ENCODE measurements around the gene SRSF2.
A peak's percentile ranks its signal among the peaks of the same experiment; 100 is the strongest.
"Not testable (repeated sequence)": the region's sequence is repeated elsewhere in the genome, so short reads cannot be mapped to it uniquely, and the experiment has no call there.

SRSF2 gene, protein sequence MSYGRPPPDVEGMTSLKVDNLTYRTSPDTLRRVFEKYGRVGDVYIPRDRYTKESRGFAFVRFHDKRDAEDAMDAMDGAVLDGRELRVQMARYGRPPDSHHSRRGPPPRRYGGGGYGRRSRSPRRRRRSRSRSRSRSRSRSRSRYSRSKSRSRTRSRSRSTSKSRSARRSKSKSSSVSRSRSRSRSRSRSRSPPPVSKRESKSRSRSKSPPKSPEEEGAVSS

DNA sequence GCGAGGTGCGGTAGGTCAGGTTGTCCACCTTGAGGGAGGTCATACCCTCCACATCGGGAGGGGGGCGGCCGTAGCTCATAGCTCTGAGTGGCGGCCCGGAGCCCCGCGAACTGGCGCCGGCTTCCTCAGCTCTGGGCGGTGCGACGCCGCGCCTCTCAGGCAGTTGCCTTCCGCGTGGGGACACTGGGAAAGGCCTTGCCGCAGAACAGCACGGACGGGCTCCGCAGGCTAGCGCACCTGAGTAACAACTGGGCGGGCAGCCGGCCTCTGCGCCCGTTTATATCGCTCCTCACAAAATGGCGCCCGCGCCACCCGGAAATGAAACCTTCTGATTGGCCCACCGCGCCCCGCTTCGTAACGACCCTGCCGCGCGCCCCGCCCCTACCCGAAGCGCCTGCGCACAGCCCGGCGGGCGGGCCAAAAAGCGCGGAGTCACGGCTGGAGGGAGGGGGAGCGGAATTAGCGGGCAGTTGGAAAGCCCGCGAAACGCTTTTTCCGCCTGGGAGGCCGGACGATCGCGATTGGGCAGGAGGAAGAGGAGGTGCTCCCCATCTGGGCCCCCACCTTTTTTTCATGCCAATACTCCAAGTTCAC, at the start of gene SRSF2:
Gene SRSF2, minus strand, starts transcription at position 250 of the 594 bp plus-strand sequence. Its CDS starts 171 bp downstream, at position 79.
- peak within 1 kb of the TSS; percentile 99 for H3K4me3 ChIP-seq (ENCODE audit: low read depth, low read length)

DNA sequence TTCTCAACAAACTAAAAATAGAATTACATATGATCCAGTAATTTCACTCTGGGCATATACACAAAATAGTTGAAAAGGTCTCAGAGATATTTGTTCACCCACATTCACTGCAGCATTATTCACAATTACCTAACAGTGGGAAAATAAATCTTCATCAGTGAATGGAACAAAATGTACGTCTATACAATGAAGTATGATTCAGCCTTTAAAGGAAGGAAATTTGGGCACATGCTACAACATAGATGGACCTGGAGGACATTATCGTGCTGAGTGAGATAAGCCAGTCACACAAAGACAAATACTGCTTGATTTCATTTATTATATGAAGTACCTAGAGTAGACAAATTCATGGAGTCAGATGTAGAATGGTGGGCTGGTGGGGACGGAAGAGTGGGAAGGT, 47.8 kb upstream of the SRSF2 start:
- H3K4me3 ChIP-seq (ENCODE audit: low read depth, low read length), result no peak overlapping the region

DNA sequence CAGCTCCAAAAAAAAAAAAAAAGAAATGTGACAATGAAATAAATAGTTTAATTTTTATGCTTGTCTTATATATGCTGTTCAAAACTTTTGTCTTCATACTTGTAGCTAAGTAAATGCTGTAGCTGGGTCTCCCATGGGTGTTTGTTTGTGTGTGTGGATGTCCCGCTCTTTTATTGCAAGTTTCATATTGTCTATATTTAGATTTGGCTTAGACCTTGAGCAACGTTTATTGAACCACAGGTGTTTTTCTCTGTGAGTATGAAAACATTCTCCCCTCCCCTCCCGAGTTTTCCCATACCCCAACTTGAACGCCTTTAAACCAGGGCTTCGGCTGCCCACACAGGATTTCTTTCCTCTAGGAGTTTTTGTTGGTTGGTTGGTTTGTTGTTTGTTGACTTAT, 46.0 kb upstream of the SRSF2 start:
- no peak overlapping the region for H3K4me3 ChIP-seq (ENCODE audit: low read depth, low read length)

DNA sequence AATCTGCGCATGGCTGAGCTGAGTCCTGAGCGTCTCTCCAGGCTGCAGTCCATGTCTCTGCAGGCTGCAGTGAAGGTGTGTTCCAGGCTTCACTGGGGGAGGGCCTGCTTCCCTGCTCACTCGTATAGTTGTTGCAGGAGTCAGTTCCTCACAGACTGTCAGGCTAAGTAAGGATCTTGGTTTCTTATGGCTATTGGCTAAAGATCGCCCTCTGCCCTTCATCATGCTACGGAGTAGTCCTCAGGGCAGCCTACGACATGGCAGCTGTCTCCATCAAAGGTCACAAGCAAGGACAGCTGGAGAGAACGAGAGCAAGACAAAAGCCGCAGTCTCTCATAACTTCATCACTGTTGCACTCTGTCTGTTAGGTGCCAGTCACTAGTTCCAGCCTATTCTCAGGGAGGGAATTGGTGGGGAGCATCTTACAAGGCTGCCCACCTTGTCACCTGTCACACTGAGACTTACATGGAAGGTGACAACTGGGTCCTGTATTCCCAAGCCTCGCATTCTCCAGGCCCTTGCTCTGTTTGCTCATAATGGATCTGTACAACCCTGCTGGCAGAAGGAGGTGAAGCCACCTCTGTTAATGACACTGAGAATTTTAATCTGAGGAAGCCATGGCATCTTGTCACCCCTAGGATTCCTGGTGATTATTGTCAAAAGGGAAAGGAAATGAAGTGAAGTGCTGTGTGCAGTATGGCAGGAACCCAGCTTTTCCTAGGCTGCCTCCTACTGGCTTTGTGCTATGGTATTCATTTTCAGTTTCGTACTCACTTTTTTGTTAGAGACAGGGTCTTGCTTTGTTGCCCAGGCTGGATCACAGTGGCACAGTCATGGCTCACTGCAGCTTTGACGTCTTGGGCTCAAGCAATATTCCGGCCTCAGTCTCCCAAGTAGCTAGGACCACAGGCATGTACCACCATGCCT, 44.2 kb upstream of the SRSF2 start:
- no peak overlapping the region for H3K4me3 ChIP-seq (ENCODE audit: low read depth, low read length)

DNA sequence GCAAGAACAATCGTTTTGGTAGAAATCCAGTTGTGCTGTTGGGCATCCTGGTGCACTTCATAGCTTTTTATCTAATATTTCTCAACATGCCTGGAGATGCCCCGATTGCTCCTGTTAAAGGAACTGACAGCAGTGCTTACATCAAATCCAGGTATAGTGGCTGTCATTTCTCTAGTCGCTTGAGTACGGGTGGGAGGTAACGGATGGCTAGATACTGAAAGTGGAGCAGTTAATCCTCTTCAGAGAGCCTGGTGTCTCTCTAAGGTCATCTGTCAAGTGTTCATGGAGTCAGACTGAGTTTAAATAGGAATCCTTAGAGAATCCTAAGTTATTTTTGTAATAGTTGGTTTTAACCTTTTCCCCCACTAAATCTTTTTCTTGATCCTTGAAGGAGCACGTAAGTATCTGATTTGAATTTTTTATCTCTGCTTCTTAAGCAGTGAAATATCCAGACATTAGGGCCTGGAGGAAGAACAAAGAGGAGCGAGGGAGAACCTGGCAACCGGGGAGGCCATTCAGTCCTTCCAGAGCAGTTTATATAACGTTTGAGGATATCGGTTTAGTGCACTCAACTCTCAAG, 38.0 kb upstream of the SRSF2 start:
- H3K4me3 ChIP-seq (ENCODE audit: low read depth, low read length), result no peak overlapping the region

DNA sequence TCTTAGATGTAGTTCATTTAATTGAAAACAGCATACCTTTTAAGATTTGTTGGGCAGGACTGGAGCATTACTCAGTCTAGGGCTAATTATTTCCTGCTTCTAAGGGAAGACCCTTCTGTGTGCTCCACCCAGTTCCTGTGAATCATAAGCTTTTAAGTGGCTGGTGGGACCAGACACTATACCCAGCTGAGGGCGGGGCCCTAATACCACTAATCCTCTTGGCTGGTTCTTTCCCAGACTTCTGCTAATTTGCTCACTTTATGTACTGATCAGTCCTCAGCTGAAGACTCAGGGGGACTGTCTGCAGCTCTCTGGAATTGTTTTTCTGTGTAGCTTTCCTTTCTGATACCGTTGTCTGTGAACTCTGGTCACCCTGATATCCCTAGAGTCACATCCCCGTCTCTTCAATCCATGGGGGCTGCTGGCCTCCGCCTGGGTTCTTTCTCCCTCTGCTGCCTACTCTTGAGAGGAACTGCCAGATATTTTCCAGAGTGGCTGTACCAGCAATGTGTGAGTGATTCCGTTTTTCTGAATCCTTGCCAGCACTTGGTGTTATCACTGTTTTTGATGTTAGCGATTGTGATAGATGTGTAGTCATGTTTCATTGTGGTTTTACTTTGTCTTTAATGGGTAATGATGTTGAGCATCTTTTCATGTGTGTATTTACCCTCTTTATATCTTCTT, 35.9 kb upstream of the SRSF2 start:
- no peak overlapping the region for H3K4me3 ChIP-seq (ENCODE audit: low read depth, low read length)

DNA sequence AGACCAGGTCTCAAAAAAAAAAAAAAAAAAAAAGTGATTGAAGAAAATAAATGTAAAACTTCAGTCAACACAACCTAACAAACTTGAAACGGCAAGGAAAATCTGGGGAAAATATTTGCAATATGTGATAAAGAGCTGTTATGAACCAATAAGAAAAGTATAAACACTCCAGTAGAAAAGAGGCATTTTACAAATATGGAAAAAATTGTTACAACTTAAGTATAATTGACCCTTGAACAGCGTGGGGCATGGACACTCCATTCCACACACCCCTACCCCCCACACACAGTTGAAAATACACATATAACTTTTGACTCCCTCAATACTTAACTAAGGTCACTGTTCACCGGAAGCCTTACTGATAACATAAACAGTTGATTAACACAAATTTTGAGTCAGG, 21.4 kb upstream of the SRSF2 start:
- H3K4me3 ChIP-seq (ENCODE audit: low read depth, low read length), result no peak overlapping the region

DNA sequence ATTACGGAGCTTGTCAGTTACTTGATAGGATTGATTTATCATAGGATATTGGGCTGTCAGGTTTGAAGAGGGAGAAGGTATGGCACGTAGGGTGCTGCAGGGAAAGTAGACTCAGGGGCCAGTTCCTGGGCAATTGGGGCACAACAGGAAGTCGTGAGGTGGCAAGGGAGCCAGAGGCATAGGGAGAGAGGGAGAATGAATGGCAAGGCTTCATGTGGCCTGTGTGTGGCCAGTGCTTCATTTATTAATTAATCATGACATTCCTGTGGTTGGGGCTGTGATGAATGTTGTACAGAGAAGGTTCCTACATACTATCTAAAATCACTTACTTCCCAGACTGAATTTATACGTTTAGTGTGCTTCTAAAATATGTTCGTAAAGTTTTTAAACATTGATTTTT, 20.1 kb upstream of the SRSF2 start:
- H3K4me3 ChIP-seq (ENCODE audit: low read depth, low read length), result no peak overlapping the region

DNA sequence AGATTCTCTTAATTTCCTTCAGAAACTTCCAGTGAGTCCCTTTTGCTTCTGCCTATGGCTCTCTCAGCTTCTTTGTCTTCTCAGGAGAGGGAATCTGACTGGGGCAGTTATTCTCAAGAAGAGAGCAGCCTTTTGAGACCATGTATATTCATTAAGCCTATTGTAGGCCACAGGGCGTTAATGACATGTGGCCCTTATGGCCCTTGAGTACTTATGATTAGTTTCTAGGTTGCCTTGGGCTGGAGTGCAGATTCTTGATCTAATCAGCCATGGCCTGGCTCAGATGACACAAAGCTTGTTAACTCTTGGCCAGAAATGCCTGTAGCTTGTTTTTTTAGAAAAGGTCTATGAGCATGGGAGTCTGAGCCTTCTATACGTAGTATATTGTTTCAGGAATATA, 18.2 kb upstream of the SRSF2 start:
- no peak overlapping the region for H3K4me3 ChIP-seq (ENCODE audit: low read depth, low read length)

DNA sequence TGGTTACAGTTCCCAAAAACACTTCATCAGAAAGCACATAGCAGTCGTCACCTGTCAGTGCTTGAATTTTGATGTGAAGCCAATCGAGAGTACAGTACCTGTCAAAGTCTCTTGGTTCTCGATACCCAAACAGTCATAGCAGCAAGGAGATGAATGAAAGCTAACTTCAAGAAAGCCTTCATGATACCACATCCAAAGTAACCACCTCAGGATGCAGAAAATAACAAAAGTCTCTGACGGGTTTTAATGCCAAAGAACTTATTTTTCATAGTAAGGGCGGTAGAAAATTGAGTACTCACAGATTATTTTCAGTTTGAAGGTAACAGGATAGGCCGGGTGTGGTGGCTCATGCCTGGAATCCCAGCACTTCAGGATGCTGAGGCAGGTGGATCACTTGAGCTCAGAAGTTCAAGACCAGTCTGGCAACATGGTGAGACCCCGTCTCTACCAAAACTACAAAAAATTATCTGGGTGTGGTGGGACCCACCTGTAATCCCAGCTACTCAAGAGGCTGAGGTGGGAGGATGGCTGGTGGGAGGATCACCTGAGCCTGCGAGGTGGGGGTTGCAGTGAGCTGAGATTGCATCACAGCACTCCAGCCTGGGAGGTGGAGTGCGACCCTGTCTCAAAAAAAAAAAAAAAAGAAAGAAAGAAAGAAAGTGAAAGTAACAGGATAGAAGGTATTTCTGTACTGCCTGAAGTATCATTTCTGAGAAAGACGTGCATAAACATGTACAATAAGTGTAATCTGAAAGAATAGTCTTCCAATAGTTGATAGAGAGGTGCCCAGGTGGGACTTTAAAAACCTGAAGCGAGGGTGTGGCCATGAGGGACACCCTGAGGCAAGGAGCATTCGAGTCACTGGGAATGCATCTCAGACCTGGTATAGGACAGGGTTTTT, 16.2 kb upstream of the SRSF2 start:
- H3K4me3 ChIP-seq (ENCODE audit: low read depth, low read length), result no peak overlapping the region

DNA sequence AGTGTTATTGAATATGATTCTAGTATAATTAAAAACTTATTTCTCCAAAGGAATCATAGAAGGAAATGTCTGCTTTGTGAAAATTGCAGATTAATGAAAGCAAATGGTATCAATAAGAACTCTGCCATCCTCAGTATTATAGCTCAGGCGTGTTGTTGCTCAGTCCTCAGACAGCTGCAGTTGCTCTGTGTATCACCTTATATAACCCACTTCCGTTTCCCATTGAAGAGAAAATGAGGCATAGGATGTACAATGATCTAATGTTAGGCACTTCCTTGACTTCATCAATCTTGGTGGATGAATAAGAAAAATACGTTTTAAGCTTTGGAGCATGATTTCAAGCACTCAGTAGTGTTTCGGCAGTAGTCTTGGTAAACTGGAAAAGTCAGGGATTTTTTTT, 14.9 kb upstream of the SRSF2 start:
- H3K4me3 ChIP-seq (ENCODE audit: low read depth, low read length), result no peak overlapping the region

DNA sequence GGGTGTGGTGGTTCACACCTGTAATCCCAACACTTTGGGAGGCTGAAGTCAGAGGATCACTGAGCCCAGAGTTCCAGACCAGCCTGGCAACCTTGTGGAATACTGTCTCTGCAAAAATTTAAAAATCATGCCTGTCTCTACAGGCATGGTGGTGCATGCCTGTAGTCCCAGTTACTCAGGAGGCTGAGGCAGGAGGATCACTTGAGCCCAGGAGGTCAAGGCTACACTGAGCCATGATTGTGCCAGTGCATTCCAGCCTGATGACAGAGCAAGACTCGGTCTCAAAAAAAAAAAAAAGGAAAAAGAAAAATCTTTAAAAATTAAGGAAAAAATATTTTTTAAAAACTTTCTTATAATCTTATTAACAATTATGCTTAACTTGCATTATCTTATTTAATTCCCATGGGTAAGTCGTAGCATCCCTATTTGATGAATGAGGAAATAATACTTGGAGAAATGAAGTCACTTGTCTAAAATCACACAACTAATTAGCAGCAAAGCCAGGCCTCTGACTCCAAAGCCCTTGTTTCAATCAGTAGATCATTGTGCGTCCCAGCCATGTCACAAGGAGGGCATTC, 14.4 kb upstream of the SRSF2 start:
- H3K4me3 ChIP-seq (ENCODE audit: low read depth, low read length), result no peak overlapping the region

DNA sequence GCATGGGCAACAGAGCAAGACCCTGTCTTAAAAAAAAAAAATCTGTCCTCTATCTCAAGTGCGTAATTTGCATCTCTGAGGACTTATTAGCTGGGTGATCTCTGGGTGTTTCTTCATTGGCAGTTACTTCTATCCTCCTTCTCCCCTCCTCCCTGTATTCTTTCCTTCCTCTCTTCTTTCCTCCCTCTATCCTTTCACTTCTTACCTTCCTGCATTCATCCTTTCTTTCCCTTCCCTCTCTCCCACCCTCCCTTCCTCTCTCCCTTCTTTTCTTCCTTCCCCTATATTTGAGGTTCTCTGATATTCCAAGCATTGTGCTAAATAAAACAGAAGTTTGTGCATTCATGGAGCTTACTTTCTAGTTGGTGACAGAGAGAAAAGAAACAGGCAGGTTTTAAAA, 11.5 kb upstream of the SRSF2 start:
- no peak overlapping the region for H3K4me3 ChIP-seq (ENCODE audit: low read depth, low read length)

DNA sequence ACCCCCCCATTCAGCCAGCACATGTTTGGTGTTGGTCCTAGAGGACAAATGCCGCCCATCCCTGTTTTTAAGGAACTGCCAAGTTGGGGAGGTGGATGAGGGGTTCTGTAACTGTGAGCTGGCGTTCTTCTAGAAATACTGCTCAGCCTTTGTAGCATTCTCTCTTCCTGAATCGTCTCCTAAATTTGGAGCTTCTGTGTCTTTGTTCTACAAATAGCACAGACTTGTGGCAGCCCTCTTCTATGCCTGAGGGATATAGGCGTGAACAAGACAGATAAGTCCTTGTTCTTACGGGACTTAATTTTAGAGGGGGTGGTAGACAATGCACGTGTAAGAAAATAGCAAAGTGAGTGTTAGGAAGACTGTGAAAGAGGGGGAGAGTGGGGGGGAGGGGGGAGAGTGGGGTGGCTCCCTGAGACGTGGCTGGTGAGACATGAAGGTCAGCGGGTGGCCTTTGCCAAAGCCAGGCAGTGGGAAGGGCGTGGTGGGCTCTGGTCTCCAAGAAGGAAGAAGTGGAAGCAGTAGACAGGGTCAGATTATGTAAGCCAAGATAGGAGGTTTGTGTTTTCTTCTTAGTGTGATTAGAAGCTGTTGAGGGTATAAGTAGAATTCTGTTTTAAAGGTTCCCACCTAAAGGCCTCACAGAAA, 10.7 kb upstream of the SRSF2 start:
- H3K4me3 ChIP-seq (ENCODE audit: low read depth, low read length), result no peak overlapping the region

DNA sequence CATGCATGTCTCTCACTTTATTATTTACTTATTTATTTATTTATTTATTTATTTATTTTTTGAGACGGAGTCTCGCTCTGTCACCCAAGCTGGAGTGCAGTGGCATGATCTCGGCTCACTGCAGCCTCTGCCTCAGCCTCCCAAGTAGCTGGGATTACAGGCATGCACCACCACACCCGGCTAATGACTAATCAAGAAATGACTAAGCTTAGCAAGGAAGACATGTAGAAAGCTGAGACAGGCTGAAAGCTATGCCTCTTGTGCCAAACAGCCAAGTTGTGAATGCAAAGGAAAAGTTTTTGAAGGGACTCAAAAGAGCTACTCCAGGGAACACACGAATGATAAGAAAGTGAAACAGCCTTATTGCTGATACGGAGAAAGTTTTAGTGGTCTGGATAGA, 8.7 kb upstream of the SRSF2 start:
- not testable (repeated sequence) for H3K4me3 ChIP-seq (ENCODE audit: low read depth, low read length)

DNA sequence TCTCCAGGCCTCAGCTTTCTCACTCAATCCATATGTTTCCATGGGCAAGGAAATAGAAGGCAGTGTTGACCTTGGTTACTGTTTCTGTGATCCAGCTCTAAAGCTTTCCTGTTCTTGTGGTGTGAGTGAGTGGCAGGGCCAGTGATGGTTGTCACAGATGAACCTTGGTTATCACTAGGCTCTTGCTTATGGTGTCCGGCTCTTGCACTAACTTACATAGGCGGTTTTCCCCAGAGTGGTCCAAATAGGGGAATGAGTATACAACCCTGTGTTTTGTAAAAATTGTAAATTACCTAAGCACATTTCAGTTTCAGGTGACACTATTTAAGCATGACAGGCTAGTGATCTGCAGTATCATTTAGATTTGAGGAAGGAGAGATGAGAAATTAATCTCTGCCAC, 7.6 kb upstream of the SRSF2 start:
- no peak overlapping the region for H3K4me3 ChIP-seq (ENCODE audit: low read depth, low read length)

DNA sequence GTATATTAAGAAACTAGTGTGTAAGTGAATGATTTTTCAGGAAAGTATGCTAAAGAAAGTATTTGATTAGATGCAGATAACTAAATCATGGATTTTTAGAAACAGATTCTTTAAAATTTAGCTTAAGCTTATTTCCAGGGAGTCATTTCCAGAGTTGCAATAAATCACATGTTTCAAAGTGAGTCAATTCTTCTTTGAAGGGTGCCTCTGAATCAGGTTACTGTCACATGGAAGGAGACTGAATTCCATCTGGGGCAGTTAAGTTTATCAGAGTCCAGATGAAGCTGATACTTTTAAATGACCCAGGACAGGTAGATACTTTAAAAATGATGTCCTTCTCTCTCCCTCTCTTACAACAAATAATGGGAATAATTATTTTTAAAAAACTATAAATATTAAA, 5.8 kb upstream of the SRSF2 start:
- H3K4me3 ChIP-seq (ENCODE audit: low read depth, low read length), result no peak overlapping the region

DNA sequence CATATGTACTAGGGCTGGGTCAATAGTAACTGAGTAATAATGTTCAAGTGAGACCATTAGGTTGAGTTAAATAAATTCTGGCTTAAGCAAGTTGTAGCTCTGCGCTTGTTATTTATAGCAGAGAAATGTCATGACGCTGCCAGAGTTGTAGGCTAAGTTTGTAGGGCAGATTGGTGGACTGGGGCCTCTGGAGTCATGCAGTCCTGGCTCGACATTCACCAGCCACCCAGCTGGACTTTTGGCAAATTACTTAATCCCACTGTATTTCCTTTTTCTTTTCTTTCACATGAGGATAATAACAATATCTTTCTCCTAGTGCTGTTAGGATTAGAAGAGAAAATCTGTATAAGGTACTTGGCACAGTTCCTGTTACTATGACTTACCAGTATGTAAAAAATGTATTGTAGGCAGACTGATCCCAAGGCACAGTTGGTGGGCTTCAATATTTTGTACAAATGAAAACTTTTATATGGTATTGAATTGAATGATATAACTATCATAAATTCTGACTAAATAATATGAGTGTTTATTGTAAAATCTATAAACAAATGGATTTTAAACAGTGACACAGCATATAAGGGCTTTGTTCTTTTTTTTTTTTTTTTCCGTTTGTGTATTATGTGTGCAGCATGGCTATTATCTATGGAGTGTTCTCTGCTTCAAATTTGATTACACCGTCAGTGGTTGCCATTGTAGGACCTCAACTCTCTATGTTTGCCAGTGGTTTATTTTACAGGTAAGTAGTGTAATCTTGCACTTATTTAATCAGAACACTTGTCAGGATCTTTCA, 3.4 kb upstream of the SRSF2 start:
- H3K4me3 ChIP-seq (ENCODE audit: low read depth, low read length), result no peak overlapping the region
